Mesothelial cell of epicardium (in vitro differentiated cells): Measurements from ENCODE around the gene XYLT1. TPM values are rescaled to one million over a fixed set of nuclear protein-coding genes. Genes with fewer than 3 reads are reported as not detected.
"Not testable (repeated sequence)": the region's sequence is repeated elsewhere in the genome, so short reads cannot be mapped to it uniquely, and the experiment has no call there.

Experiments used
- DNase-seq, 2 experiments: peaks; one replicate each; pipeline ENCODE4 v3.0.0; 2021; ENCODE audit warnings: low spot score in 2 of 2; ENCODE audit not compliant: unreplicated experiment in 2 of 2
- H3K27ac Mint-ChIP-seq: 2 replicates; pipeline ENCODE4 v1.8.0; 2021; ENCODE audit warnings: mixed read lengths
- H3K27me3 Mint-ChIP-seq: 2 replicates; pipeline ENCODE4 v1.8.0; 2021; ENCODE audit warnings: low read depth, mixed read lengths
- H3K36me3 Mint-ChIP-seq: 2 replicates; pipeline ENCODE4 v1.8.0; 2021; ENCODE audit warnings: mixed read lengths
- H3K4me1 Mint-ChIP-seq: 2 replicates; pipeline ENCODE4 v1.8.0; 2021; ENCODE audit warnings: mixed read lengths
- H3K4me3 Mint-ChIP-seq: 2 replicates; pipeline ENCODE4 v1.8.0; 2021; ENCODE audit warnings: mild to moderate bottlenecking, moderate library complexity, mixed read lengths
- H3K9me3 Mint-ChIP-seq: 2 replicates; pipeline ENCODE4 v1.8.0; 2021; ENCODE audit warnings: mixed read lengths
- total RNA-seq: library from RNA; stranded (reverse); gene quantifications from 3 replicates; pipeline ENCODE4 v1.2.1, GENCODE V29; 2021
- TF ChIP-seq, protein P1 (sequence below): fragments of 200-600 bp; sonication (generic); IDR thresholded peaks from one replicate; pipeline ENCODE4 v1.5.0; 2021; ENCODE audit warnings: antibody characterized with exemption; ENCODE audit not compliant: unreplicated experiment

Gene XYLT1
- total RNA-seq, 1 donor from 2014 or later, result 15.2 TPM

DNA sequence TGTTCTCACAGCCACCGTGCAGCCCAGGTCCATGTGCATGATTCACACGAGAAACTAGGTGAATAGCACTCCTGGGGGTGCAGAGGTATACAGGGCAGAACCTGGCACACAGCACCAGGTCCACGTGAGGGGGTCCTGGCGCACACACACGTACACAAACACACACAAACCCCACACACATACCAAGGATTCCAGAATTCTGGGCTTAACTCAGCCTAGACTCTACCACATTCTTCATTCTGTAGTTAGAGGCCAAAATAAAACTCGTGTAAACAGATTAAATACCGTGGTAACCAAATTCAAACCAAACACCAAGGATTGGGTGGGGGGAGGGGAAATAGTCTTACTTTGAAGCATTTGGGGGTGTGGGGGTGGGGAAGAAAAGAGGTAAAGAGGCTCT lies 58.5 kb downstream of the XYLT1 start:
- TF ChIP-seq, protein P1, sequence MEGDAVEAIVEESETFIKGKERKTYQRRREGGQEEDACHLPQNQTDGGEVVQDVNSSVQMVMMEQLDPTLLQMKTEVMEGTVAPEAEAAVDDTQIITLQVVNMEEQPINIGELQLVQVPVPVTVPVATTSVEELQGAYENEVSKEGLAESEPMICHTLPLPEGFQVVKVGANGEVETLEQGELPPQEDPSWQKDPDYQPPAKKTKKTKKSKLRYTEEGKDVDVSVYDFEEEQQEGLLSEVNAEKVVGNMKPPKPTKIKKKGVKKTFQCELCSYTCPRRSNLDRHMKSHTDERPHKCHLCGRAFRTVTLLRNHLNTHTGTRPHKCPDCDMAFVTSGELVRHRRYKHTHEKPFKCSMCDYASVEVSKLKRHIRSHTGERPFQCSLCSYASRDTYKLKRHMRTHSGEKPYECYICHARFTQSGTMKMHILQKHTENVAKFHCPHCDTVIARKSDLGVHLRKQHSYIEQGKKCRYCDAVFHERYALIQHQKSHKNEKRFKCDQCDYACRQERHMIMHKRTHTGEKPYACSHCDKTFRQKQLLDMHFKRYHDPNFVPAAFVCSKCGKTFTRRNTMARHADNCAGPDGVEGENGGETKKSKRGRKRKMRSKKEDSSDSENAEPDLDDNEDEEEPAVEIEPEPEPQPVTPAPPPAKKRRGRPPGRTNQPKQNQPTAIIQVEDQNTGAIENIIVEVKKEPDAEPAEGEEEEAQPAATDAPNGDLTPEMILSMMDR, result no peak
- peaks cover 10% of the 10 kb centered on the region for H3K9me3 Mint-ChIP-seq
- peaks cover 14% of the 10 kb centered on the region for H3K4me1 Mint-ChIP-seq
- H3K4me3 Mint-ChIP-seq, result no peak overlapping the region
- H3K27me3 Mint-ChIP-seq, result no peaks in the 10 kb centered on the region
- H3K27ac Mint-ChIP-seq, result peak overlapping the region; percentile 59
- H3K36me3 Mint-ChIP-seq, result peaks cover 2% of the 10 kb centered on the region
- DNase-seq, result no peak

DNA sequence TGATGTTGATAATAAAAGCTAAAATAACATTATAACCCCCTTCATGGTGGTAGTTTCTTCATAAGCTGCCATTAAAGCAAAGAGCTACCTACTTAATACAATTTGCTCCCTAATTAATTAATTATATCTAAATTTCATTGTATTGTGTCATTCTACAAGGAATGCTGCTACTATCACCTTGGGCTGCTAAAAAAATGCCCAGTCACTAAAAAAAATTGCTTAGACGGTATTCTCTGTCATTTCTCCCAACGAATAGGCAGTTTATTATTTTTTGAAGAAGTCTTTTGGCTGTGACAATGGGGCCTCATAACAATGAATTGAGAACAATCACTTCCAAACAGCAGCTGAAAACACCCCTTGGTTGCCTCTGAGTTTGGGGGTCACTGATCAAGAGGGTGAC lies 59.5 kb downstream of the XYLT1 start:
- no peaks in the 10 kb centered on the region for H3K27me3 Mint-ChIP-seq
- no peak for DNase-seq
- H3K27ac Mint-ChIP-seq, result no peak overlapping the region
- H3K36me3 Mint-ChIP-seq, result peaks cover 2% of the 10 kb centered on the region
- H3K4me3 Mint-ChIP-seq, result no peak overlapping the region
- peaks cover 10% of the 10 kb centered on the region for H3K9me3 Mint-ChIP-seq
- TF ChIP-seq, protein P1, result no peak
- H3K4me1 Mint-ChIP-seq, result peaks cover 7% of the 10 kb centered on the region

DNA sequence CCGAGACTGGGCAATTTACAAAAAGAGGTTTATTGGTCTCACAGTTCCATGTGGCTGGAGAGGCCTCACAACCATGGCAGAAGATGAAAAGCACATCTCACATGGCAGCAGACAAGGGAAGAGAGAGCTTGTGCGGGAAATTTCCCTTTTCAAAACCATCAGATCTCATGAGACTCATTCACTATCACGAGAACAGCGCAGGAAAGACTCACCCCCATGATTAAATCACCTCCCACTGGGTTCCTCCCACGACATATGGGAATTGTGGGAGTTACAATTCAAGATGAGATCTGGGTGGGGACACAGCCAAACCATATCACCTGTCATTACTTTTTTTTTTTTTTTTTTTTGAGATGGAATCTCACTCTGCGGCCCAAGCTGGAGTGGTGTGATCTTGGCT lies 60.4 kb downstream of the XYLT1 start:
- H3K4me1 Mint-ChIP-seq, H3K27me3 Mint-ChIP-seq, DNase-seq: not testable (repeated sequence)

DNA sequence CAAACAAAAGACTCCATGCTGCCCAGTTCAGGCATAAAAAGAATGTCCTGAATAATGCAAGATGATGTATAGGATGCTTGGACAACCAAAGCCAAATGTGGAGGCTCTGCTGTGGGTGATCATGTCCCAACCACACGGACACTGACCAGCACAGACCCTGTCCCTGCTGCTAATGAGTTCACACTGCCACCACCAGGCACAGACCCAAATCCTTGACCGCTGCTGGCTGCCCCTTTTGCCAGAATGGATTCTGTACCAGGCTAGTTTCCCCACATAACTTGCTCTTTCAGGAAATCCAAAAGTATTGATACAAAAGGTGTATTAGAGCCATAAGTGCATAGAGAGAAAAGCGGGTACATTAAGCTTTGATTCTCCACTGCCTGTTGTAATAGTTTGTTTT lies 60.9 kb downstream of the XYLT1 start:
- no peak overlapping the region for H3K4me3 Mint-ChIP-seq
- TF ChIP-seq, protein P1, result no peak
- peaks cover 2% of the 10 kb centered on the region for H3K36me3 Mint-ChIP-seq
- peaks cover 4% of the 10 kb centered on the region for H3K4me1 Mint-ChIP-seq
- no peak overlapping the region for H3K27ac Mint-ChIP-seq
- H3K27me3 Mint-ChIP-seq, result no peaks in the 10 kb centered on the region
- peaks cover 10% of the 10 kb centered on the region for H3K9me3 Mint-ChIP-seq
- no peak for DNase-seq

More for the DNA sequence above, 60.4 kb downstream of the XYLT1 start:
- H3K36me3 Mint-ChIP-seq, H3K27ac Mint-ChIP-seq, H3K4me3 Mint-ChIP-seq: not testable (repeated sequence)
- peaks cover 10% of the 10 kb centered on the region for H3K9me3 Mint-ChIP-seq

DNA sequence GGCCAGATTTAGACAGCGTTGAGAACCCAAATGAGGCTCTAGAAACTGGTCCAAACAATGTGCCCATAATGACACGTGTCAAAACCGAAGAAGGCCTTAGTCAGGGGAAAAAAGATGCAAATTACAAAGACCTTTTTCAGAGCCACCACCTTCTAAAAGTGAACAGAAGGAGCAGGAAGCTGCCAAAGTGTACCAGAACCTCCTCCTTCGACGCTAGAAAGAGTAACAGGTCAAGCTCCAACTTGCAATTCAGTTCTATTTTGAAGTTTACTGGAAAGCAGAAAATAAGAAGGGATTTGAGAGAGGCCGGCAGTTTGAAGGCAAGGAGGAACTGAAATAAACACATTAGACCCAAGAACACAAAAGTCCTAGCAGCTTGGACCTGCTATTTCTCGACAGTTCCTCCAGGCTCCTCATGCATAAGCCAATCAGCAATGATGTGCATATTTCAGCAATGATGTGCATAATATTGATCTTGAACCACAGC lies 61.8 kb downstream of the XYLT1 start:
- peaks cover 10% of the 10 kb centered on the region for H3K9me3 Mint-ChIP-seq
- no peaks in the 10 kb centered on the region for H3K27me3 Mint-ChIP-seq
- no peak for DNase-seq
- no peak overlapping the region for H3K4me3 Mint-ChIP-seq
- peaks cover 4% of the 10 kb centered on the region for H3K4me1 Mint-ChIP-seq
- H3K36me3 Mint-ChIP-seq, result peaks cover 2% of the 10 kb centered on the region
- TF ChIP-seq, protein P1, result no peak
- H3K27ac Mint-ChIP-seq, result no peak overlapping the region

DNA sequence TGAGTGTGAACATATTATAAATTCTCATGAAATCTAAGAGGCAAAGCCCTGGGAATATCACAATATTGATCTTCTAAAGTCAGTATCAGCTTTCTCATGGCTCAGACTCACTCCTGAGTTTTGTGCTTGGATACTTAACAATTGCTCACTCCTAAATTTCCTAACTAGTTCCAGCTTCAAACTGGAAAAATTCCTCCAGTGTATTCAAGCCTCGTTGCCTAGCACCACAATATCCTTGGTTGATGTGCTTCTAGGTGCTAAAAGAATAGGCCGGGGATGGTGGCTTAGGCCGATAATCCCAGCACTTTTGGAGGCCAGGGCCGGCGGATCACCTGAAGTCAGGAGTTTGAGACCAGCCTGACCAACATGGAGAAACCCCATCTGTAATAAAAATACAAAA lies 62.5 kb downstream of the XYLT1 start:
- no peak for DNase-seq
- H3K9me3 Mint-ChIP-seq, result peaks cover 10% of the 10 kb centered on the region
- peaks cover 2% of the 10 kb centered on the region for H3K36me3 Mint-ChIP-seq
- H3K4me3 Mint-ChIP-seq, result no peak overlapping the region
- no peak overlapping the region for H3K27ac Mint-ChIP-seq
- no peaks in the 10 kb centered on the region for H3K27me3 Mint-ChIP-seq
- peaks cover 4% of the 10 kb centered on the region for H3K4me1 Mint-ChIP-seq
- TF ChIP-seq, protein P1, result no peak
